Measurements from ENCODE around the gene TMEM129.

TMEM129 gene

DNA sequence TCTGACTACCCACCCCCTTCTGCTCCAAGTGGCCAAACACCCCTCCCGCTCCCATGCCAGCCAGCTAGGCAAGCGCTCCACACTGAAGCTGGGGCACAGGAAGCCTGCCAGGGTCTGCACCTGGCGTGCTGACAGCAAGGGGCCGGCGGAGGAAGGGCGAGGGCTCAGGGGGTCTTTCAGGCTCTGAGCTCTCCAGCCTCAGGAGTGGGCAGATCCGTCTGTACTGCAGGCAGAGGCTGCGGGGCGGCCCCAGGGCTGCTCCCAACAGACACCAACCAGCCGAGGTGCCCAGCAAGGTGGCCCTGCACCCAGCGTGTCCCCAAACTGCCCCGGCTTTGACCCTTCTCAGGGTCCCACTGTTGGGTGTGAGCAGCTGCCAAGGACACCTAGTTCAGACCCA, 51.9 kb downstream of the TMEM129 start:
- DNase-seq (ENCODE audit: low read depth) = no peak

DNA sequence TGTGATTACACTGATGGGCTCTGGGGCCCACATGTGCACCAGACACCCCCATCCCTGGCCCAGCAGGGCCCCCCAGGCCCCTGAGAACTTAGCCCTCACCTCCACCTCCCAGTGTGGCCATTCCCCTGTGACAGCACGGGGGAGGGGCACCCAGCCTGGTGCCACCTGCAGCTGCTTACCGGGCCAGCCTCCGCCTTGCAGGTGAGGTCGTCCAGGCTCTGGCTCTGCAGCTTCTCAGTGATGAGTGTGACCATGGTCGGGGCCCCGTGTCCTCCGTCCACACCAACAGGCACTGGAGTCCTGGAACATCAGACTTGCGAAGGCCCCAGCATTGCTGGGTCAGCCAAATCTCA, 52.7 kb downstream of the TMEM129 start:
- no peak for DNase-seq (ENCODE audit: low read depth)

DNA sequence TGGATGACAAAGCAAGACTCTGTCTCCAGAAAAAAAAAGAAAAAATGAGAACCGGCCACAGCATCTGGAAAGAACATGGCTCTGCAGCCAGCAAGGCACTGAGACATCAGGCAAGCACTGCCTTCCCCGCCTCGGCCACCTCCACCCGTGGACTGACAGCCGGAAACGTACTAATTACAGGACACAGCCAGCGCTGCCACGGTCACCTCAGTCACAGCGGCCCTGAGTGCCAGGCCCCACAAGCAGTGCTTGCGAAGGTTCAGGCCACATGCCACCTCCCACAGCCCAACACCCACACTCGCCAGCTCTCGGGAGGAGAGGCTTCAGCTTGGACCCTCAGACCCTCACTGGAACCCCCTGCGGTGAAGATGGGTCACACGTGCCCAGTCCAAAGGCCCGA, 53.9 kb downstream of the TMEM129 start:
- DNase-seq (ENCODE audit: low read depth) = no peak

DNA sequence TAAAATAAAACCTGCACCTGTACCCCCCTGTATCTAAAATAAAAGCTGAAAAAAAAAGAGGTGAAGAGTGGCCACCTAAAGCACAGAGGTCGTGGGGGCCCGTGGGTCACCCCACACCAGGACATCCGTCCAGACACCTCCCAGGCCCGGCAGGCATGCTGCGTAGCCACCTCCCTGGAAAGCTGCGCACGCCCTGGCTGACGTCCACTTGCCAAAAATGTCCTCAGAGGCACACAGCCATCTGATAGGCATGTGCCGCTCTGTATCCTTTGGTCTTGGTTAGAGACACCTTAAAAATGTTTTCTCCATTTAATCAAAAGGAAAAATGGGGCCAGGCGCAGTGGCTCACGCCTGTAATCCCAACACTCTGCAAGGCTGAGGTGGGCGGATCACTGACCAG, 54.7 kb downstream of the TMEM129 start:
- no peak for DNase-seq (ENCODE audit: low read depth)

Measured in activated T-cell treated with anti-CD3 and anti-CD28 coated beads for 48 hours (primary cell).